GM21528 (cell line): Measurements from ENCODE around the gene EXOC3L4.
"Not testable (repeated sequence)": the region's sequence is repeated elsewhere in the genome, so short reads cannot be mapped to it uniquely, and the experiment has no call there.

Experiments
- ATAC-seq: cut with Tn5 transposase; IDR thresholded peaks from one replicate; pipeline ENCODE4 v1.9.1; 2021; ENCODE audit warnings: mild to moderate bottlenecking, moderate library complexity; ENCODE audit not compliant: unreplicated experiment, low FRiP score

The EXOC3L4 gene

GRCh38 chr14:103141117-103141796 is 46.7 kb downstream of the EXOC3L4 start:
- no peak for ATAC-seq

- ATAC-seq = no peak
Observed at GRCh38 chr14:103142026-103142425, 47.5 kb downstream of the EXOC3L4 start.

GRCh38 chr14:103142721-103143302 is 48.3 kb downstream of the EXOC3L4 start:
- no peak for ATAC-seq

GRCh38 chr14:103143506-103143905 is 49.0 kb downstream of the EXOC3L4 start:
- no peak for ATAC-seq

DNA sequence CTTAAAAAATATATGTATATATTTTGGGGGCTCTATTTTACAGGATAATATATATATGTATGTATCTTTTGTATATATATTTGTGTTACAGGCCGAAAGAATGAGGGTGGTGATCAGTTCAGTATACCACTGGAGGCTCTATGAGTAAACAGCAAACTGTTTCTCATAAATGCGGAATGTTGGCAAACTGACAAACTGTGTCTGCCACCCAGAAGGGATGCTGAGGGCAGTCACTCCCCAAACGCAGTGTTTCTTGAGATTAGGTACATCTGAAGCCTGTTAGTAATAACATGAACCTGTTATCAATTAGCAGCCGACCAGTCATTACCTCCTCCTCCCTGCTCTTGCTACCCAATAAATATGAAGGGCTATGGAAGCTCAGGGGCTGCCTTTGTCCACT is 49.6 kb downstream of the EXOC3L4 start:
- no peak for ATAC-seq

GRCh38 chr14:103146141-103146709 is 51.7 kb downstream of the EXOC3L4 start:
- ATAC-seq = no peak

GRCh38 chr14:103149351-103150237 is 55.1 kb downstream of the EXOC3L4 start:
- ATAC-seq = no peak

DNA sequence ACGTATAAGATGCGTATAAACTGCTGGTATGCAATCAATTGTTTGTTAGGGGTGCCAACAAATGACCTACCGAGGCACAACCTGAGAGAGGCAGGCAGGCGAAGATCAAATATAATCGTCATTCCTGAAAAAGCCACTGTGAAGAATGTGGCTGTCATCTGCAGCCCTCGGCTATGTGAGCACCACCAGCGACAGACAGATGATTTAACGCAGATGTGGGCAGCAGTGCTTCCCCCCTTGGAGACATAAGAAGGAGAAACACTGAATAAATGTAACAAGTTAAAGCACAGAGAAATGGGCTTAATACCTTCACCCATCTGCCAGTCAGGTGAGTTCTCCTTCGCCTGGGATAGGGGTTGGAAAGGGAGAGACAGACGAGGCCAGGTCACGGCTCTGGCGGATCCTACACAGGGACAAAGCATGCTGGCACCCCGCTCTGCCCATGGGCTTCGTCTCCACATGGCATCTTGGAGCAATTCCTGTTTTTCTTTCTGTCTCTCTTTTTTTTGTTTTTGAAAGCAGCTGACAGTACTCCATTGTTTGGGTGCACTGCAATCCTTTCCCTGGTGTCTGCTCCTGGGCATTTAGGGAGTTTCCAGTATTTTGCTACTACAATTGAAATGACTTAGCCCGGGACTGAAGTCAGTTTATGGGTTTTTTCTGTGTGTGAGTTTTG is 56.9 kb downstream of the EXOC3L4 start:
- no peak for ATAC-seq

DNA sequence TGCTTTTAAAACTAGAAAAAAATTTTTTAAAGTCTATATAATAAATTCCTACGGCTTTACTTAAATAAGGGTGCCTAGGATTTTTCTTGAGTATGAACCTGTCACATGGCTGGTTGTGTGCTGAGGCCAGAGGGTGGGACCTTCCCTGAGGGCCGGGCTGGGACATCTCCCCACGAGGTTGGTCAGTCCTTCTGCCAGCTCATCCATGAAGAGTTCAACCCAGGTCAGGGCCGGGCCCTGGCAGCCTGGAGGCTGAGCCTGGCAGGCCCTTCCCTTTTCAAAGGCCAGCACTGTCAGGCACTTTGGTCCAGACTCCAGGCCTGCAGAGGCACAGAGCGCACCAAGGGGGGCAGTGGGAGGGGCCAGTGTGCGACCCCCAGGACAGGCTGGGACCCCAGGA is 60.5 kb downstream of the EXOC3L4 start:
- no peak for ATAC-seq

GRCh38 chr14:103155416-103155815 is 60.9 kb downstream of the EXOC3L4 start:
- ATAC-seq = not testable (repeated sequence)

- ATAC-seq = no peak
Observed at GRCh38 chr14:103155826-103156394, 61.4 kb downstream of the EXOC3L4 start.

- no peak for ATAC-seq
Observed at GRCh38 chr14:103156651-103157378, 62.3 kb downstream of the EXOC3L4 start.

GRCh38 chr14:103157969-103158368 is 63.4 kb downstream of the EXOC3L4 start:
- ATAC-seq = no peak

- ATAC-seq = no peak
Observed at GRCh38 chr14:103158688-103159087, 64.2 kb downstream of the EXOC3L4 start.
